Measurements from ENCODE around the gene SLC10A2.

SLC10A2 gene

DNA sequence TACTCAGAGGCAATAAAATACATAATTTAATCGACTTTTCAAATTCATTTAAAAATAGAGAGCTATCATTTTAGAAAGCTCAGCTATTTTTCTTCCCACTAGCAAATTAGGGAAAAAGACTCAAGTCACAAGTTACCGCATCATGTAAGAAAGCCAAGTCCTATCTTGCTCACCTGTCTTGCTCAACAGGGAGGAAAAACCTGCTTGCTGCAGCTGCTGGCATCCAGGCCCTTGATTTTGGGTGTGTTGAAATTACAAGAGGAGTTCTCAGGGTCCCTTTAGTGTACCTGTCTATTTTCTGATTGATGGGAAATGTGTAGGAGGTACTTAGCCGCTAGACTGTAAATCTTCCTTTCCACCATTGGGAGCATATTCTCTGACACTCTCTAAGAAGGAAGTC, 22.2 kb downstream of the SLC10A2 start:
- no peak for DNase-seq

GRCh38 chr13:103040006-103040405, 26.2 kb downstream of the SLC10A2 start:
- no peak for DNase-seq

GRCh38 chr13:103039183-103039582, 27.0 kb downstream of the SLC10A2 start:
- DNase-seq, result no peak

- no peak for DNase-seq
Observed at GRCh38 chr13:103036268-103036667, 29.9 kb downstream of the SLC10A2 start.

GRCh38 chr13:103033999-103034398, 32.2 kb downstream of the SLC10A2 start:
- DNase-seq, result no peak

GRCh38 chr13:103031332-103031873, 34.8 kb downstream of the SLC10A2 start:
- no peak for DNase-seq

DNA sequence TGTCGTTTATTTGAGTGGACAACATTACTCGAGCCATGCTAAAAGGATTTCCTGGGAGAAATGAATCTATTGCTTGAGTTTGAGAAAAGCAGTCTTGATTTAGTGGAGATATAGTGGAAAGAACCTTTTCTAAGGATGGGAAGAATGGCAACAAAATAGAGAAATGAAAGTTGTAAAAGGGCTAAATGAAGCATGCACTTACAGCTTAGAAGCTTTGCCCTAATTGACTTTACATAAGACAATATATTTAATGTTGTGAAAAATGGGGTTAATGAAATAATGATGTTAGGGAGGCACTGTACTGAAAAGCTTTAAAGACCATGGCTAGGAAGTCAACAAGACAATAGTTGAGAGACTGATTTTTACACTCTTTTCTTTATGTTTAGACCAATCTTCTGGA, 35.4 kb downstream of the SLC10A2 start:
- no peak for DNase-seq

- DNase-seq, result no peak
Observed at GRCh38 chr13:103029798-103030197, 36.4 kb downstream of the SLC10A2 start.

- DNase-seq, result no peak
Observed at GRCh38 chr13:103022336-103022735, 43.9 kb downstream of the SLC10A2 start.

- DNase-seq, result no peak
Observed at GRCh38 chr13:103018556-103018955, 47.7 kb downstream of the SLC10A2 start.

GRCh38 chr13:103012646-103013045, 53.6 kb downstream of the SLC10A2 start:
- no peak for DNase-seq

DNA sequence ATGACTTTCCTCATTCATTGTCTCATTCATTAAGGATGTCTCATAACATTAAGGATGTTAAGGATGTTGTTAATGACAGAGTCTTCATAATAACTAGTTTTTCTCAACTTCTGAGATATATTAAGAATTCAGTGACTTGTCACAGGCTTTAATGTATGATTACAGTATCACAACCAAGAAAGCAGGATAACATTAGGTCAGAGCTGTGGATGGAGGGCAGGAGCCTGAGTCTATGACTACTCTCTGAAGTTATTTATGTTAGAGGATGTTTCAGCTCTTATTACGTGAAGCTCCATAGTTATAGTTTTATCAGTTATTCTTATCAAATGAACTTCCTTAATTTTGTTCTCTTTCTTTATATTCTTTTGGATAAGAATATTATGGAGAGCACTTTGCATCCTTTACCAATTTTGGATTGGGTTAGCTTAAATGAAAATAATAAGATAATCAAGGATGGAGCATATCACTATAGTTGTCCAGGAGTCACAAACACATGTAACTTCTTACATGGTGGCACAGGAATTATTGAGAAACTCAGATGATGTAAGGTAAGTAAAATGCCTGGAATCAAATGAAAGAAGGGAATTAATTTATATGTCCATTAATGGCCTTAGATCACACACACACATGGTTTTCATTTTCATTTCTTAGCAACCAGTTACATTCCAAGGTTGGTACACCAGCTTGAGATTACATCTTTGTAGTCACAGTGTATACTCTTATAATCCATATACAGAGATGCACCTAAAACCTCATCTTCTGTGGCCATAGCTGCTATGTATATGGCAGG, 57.0 kb downstream of the SLC10A2 start:
- no peak for DNase-seq

DNA sequence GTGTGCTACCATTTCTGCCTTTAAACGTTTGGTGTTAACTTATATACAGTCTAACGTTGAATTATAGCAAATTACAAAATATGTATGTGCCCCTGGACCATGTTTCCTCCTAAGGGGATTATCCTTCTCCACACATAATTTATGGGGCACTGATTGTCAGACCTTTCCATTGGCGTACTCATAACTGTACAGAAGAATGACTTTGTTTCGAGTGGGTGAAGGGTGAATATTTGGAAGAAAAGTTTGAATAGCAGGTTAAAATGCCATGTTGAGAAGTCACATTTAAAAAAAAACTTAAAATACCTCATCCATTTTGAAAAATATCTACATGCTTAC, 58.8 kb downstream of the SLC10A2 start:
- no peak for DNase-seq

GRCh38 chr13:103006641-103007426, 59.4 kb downstream of the SLC10A2 start:
- no peak for DNase-seq

GRCh38 chr13:103004661-103005345, 61.4 kb downstream of the SLC10A2 start:
- no peak for DNase-seq

DNA sequence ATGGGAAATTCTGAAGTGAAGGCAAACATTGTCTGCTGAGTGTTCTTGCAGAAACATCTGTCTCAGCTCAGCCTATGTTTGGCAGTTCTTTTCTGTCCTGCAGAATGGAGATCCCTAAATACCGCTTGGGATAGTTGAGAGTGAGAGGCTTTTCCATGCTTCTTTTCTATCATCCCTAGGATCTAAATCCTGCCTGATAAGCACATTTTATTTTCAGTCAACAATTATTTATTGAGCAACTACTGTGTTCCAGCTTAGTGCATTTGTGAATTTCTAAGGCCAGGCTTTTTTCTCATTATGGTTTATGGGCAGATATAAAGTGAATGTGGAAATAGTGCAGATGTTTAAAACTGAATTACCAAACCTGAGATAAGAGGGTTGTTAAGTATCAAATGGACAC, 62.6 kb downstream of the SLC10A2 start:
- DNase-seq, result no peak

- no peak for DNase-seq
Observed at GRCh38 chr13:103002279-103002678, 63.9 kb downstream of the SLC10A2 start.

- DNase-seq, result no peak
Observed at GRCh38 chr13:103000157-103000556, 66.1 kb downstream of the SLC10A2 start.

GRCh38 chr13:102999499-102999898, 66.7 kb downstream of the SLC10A2 start:
- DNase-seq, result no peak
